Prostate gland (tissue), 2 donors: ENCODE measurements around the gene VOPP1.

Experiments
- POLR2AphosphoS5 ChIP-seq: sonication (generic); formaldehyde crosslinking; IDR thresholded peaks from one replicate; pipeline ENCODE4 v1.6.1; 2017; ENCODE audit warnings: antibody characterized with exemption
- TF ChIP-seq, protein P1 (sequence below), 4 experiments: fragments of 200-600 bp in 2 of 4; fragments of 450-650 bp in 2 of 4; sonication (generic) in 2 of 4; IDR thresholded peaks; 1 replicate in 3 of 4; 2 replicates in 1 of 4; pipeline ENCODE4 v1.5.1; 2016 to 2019; ENCODE audit warnings: antibody characterized with exemption in 4 of 4, mild to moderate bottlenecking in 2 of 4, moderate library complexity in 2 of 4

DNA sequence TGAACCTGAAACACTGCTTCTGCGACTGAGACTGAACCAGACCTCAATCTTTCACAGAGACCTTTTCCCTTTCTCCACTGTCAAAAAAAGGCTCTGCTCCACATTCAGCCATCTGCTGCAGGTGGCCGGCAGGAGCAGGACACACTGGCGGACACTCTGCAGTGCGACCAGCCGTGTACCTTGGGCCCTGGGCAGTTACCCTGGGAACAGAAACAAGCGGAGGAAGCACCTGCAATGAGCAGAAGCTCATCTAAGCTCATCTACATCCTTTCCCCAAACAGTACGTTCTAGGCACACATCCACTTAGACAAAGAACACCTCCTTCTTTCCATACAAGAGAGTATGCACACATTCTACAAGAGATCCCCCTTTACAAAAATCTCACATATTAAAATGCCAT, 22.8 kb downstream of the VOPP1 start:
- TF ChIP-seq, protein P1, sequence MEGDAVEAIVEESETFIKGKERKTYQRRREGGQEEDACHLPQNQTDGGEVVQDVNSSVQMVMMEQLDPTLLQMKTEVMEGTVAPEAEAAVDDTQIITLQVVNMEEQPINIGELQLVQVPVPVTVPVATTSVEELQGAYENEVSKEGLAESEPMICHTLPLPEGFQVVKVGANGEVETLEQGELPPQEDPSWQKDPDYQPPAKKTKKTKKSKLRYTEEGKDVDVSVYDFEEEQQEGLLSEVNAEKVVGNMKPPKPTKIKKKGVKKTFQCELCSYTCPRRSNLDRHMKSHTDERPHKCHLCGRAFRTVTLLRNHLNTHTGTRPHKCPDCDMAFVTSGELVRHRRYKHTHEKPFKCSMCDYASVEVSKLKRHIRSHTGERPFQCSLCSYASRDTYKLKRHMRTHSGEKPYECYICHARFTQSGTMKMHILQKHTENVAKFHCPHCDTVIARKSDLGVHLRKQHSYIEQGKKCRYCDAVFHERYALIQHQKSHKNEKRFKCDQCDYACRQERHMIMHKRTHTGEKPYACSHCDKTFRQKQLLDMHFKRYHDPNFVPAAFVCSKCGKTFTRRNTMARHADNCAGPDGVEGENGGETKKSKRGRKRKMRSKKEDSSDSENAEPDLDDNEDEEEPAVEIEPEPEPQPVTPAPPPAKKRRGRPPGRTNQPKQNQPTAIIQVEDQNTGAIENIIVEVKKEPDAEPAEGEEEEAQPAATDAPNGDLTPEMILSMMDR (IDR thresholded peaks at IDR 0.05): no peak
- no peak for TF ChIP-seq POLR2AphosphoS5
